BJ (cell line): ENCODE data around the gene HGD. TPM values are rescaled to one million over a fixed set of nuclear protein-coding genes. Genes with fewer than 3 reads are reported as not detected.
"Not testable (repeated sequence)": the region's sequence is repeated elsewhere in the genome, so short reads cannot be mapped to it uniquely, and the experiment has no call there.

Experiments used
- CTCF ChIA-PET: fragments of 350-600 bp; formaldehyde crosslinking; extraction: SDS; loops from one replicate; lab custom pipeline; 2021; ENCODE audit warnings: antibody characterized with exemption, inconsistent platforms; lab: Yijun Ruan, JAX
- POLR2A ChIA-PET: fragments of 300-600 bp; sonication (Branson Sonifier 250); formaldehyde crosslinking; extraction: SDS; loops from one replicate; lab custom pipeline; 2021; ENCODE audit warnings: antibody characterized with exemption; lab: Charles Lee
- DNase-seq: peaks from one replicate; pipeline ENCODE4 v3.0.0-alpha.2; 2011; ENCODE audit warnings: low read depth
- H3K27me3 ChIP-seq: 2 replicates; pipeline ENCODE4 v1.6.0; 2011; ENCODE audit warnings: low read length; ENCODE audit not compliant: control insufficient read depth, insufficient read depth
- H3K36me3 ChIP-seq: 2 replicates; pipeline ENCODE4 v1.5.1; 2011; ENCODE audit warnings: low read length; ENCODE audit not compliant: control insufficient read depth, insufficient read depth
- H3K4me3 ChIP-seq: 2 replicates; pipeline ENCODE4 v1.5.1; 2011; ENCODE audit warnings: low read depth, mild to moderate bottlenecking, control low read depth, low read length
- CTCF ChIP-seq: IDR thresholded peaks from 2 replicates; pipeline ENCODE4 v1.5.1; 2011; ENCODE audit warnings: low read depth, mild to moderate bottlenecking, control low read depth, inconsistent platforms, low read length, moderate library complexity; ENCODE audit not compliant: insufficient read depth
- polyA plus RNA-seq: library from polyadenylated mRNA; depleted of rRNA; stranded (reverse); fragments of >200 nt; gene quantifications from 2 replicates; pipeline ENCODE4 v1.2.3, GENCODE V29; 2011

Gene HGD
- polyA plus RNA-seq, 1 experiment, result 0.11 TPM

DNA sequence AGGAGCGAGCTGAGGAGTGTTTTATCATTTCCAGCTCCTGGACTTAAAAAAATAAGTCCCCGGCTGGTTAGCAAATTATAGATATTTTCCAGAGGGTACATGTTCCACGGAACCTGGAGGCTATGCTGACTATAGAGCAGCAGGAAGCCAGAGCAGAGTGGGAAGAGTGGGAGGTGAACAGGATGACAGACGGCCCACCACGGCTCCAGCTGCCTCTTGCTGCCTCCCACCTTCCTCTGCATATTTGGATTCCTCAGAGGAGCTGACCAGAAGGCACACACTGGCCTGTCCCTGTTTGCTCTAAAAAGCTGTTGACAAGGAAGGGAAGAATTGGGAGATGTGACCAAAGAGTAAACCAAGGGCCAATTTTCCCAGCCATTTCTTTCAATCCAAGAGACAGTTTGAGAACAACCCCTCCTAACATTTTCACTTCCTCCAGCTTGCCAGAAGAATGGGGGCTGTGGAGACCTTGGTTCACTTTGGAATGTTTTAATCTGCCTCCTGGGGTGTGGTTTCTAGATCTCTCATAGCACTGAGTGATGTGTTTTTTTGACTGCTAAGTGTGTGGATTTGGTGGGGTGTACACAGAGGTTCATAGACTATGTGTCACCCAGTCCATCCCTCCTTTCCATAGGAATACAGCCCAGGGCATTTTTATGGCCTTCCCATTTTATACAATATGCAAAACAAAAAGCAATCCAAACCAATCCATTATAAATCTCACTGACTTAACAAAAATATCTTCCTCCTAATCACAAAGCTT is 36.8 kb downstream of the HGD start:
- POLR2A ChIA-PET, result no interaction called here
- H3K36me3 ChIP-seq, result no peaks in the 10 kb centered on the region
- TF ChIP-seq CTCF, result no peak
- DNase-seq, result no peak
- H3K4me3 ChIP-seq, result no peak overlapping the region
- H3K27me3 ChIP-seq, result no peaks in the 10 kb centered on the region
- CTCF ChIA-PET, result interaction anchor here (1.3 to 1.4 kb wide), 2 partner anchors 13 to 37 kb away, joined by 3 to 5 read pairs; partner anchors contain the start of gene HGD

DNA sequence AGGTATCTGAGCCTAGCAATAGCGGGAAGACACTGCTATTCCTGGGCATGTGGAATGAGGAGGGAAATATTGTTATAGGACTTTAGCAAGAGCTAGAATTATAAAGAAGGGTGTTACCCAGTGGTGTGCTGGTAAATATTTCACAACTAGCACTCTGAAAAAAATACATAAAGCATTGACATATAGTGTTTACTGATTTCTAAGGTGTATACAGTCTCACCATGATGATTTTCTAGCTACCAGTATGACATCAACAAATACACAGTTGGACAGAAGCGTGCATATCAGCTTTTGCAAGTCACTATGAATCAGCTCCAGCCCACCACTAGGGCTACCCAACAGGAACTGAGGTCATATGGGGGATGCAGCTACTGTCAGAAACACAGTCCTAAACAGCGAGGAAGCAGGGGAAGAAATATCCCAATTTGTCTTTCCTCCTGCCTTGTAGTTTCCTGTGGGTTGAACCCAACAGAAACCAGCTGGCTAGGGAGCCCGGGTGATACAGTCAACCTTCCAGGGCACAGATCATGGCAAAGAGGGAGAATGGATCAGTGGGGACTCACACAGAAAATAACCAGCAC is 39.6 kb downstream of the HGD start:
- Histone ChIP-seq H3K27me3 (no peaks in the 10 kb centered on the region), H3K36me3 (no peaks in the 10 kb centered on the region), H3K4me3 (no peak overlapping the region)
- CTCF ChIA-PET, result interaction anchor here (1.4 kb wide), 1 partner anchor 12 kb away, joined by 3 read pairs; no protein-coding TSS in a partner anchor
- DNase-seq, result no peak
- POLR2A ChIA-PET, result no interaction called here
- no peak for TF ChIP-seq CTCF

DNA sequence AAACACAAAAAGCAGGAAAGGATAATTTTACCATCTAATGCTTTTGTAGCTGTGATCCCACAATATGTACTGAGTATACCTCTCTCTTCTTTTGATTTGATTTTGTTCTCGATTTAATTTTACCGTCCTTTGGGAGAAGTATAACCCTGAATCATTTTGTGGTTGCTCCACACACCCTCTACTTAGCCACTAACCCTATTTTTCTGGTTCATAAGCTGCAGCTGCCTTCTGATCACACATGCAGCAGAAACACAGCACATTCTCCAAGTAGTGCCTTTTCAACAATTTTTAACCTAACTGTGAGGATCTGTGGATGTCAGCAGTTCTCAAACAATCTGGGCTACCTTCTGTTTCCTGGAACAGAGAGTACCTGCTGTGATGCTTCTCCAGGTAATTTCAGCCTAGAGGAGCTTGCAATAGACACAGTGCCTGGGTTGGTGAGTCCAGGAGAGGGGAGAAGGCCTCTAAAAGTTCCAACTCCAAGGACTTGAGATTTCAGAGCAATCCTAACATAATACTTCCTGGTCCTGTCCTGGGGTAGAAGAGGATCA is 40.3 kb downstream of the HGD start:
- POLR2A ChIA-PET, result no interaction called here
- Histone ChIP-seq H3K4me3 (no peak overlapping the region), H3K27me3 (no peaks in the 10 kb centered on the region), H3K36me3 (no peaks in the 10 kb centered on the region)
- CTCF ChIA-PET, result interaction anchor here (1.4 kb wide), 1 partner anchor 11 kb away, joined by 3 read pairs; no protein-coding TSS in a partner anchor
- DNase-seq, result no peak
- TF ChIP-seq CTCF, result no peak

- Histone ChIP-seq H3K27me3 (no peaks in the 10 kb centered on the region), H3K4me3 (no peak overlapping the region), H3K36me3 (no peaks in the 10 kb centered on the region)
- no peak for TF ChIP-seq CTCF
- CTCF ChIA-PET, result no interaction called here
- DNase-seq, result no peak
- POLR2A ChIA-PET, result no interaction called here
Observed at GRCh38 chr3:120640231-120640630, 41.8 kb downstream of the HGD start.

DNA sequence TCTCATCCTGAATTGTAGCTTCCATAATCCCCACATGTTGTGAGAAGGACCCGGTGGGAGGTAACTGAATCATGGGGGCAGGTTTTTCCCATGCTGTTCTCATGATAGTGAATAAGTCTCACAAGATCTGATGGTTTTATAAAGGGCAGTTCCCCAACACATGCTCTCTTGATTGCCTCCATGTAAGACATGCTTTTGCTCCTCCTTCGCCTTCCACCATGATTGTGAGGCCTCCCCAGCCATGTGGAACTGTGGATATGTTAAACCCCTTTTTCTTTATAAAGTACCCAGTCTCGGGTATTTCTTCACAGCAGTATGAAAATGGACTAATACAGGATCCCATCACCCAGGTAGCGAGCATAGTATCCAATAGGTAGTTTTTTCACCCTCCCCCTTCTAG is 43.2 kb downstream of the HGD start:
- H3K36me3 ChIP-seq, CTCF ChIA-PET, H3K27me3 ChIP-seq, DNase-seq, POLR2A ChIA-PET, H3K4me3 ChIP-seq: not testable (repeated sequence)
